A549 (cell line): ENCODE results near the gene CXCL17.

ENCODE experiments used
- CBX2 ChIP-seq: fragments of 200-600 bp; sonication (generic); IDR thresholded peaks from 2 replicates; pipeline ENCODE4 v1.6.1; 2016; ENCODE audit warnings: low read depth, mild to moderate bottlenecking, borderline replicate concordance
- EP300 ChIP-seq, 2 experiments: fragments of >200 bp; sonication (Bioruptor Twin); formaldehyde crosslinking; IDR thresholded peaks; 2 replicates in 1 of 2; 3 replicates in 1 of 2; pipeline ENCODE4 v1.6.1; 2016 to 2017
- HOXA7 ChIP-seq: fragments of 250-450 bp; sonication (Bioruptor Pico); IDR thresholded peaks from 2 replicates; pipeline ENCODE4 v1.5.0; 2020; ENCODE audit warnings: mild to moderate bottlenecking, moderate library complexity
- POLR2A ChIP-seq: IDR thresholded peaks from 2 replicates; pipeline ENCODE4 v1.6.1; 2012; ENCODE audit warnings: mild to moderate bottlenecking, low read length
- RCOR1 ChIP-seq: fragments of 150-350 bp; IDR thresholded peaks from 2 replicates; pipeline ENCODE4 v1.6.1; 2014; ENCODE audit warnings: antibody characterized with exemption, low read length, low read depth
- RFX5 ChIP-seq: fragments of 450-650 bp; IDR thresholded peaks from 2 replicates; pipeline ENCODE4 v1.7.1; 2014; ENCODE audit warnings: antibody characterized with exemption, mild to moderate bottlenecking, moderate library complexity
- ZSCAN20 ChIP-seq: fragments of 250-450 bp; sonication (Bioruptor Pico); IDR thresholded peaks from 2 replicates; pipeline ENCODE4 v1.8.0; 2022; ENCODE audit warnings: mild to moderate bottlenecking, moderate library complexity
- TF ChIP-seq, protein P1 (sequence below): fragments of 250-450 bp; sonication (Bioruptor Pico); IDR thresholded peaks from 2 replicates; pipeline ENCODE4 v1.5.0; 2020; ENCODE audit warnings: low read depth, mild to moderate bottlenecking, moderate library complexity
- TF ChIP-seq, protein P2 (sequence below): fragments of >200 bp; sonication (Bioruptor Twin); formaldehyde crosslinking; IDR thresholded peaks from 3 replicates; pipeline ENCODE4 v1.5.1; 2016
- TF ChIP-seq, protein P3 (sequence below): fragments of 450-650 bp; IDR thresholded peaks from 2 replicates; pipeline ENCODE4 v1.6.1; 2014; ENCODE audit warnings: antibody characterized with exemption
- TF ChIP-seq, protein P4 (sequence below): fragments of >200 bp; sonication (Bioruptor Twin); formaldehyde crosslinking; IDR thresholded peaks from 3 replicates; pipeline ENCODE4 v1.6.1; 2016
- TF ChIP-seq, protein P5 (sequence below): IDR thresholded peaks from 2 replicates; pipeline ENCODE4 v1.6.1; 2012; ENCODE audit warnings: low read depth, borderline replicate concordance

DNA sequence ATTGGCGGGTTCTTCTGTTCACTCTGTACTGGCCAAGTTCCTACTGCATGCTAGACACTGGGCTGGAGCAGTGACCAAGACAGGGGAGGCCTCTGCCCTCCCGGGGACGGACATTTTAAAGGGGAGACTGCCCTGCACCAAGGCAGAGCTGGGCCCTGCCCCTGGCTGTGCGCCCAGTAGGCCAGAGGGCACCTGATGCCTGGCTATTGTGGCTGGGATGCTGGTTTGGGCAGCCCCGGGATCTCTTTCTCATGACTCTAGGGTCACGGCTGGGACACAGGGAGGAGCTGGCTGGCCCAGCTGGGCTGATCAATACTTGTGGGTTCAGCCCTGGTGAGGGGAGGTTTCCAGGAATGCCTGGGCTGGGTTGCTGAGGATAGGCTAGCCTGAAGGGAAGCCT, 33.3 kb downstream of the CXCL17 start:
- TF ChIP-seq, protein P1, sequence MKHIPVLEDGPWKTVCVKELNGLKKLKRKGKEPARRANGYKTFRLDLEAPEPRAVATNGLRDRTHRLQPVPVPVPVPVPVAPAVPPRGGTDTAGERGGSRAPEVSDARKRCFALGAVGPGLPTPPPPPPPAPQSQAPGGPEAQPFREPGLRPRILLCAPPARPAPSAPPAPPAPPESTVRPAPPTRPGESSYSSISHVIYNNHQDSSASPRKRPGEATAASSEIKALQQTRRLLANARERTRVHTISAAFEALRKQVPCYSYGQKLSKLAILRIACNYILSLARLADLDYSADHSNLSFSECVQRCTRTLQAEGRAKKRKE: no peak
- TF ChIP-seq, protein P2, sequence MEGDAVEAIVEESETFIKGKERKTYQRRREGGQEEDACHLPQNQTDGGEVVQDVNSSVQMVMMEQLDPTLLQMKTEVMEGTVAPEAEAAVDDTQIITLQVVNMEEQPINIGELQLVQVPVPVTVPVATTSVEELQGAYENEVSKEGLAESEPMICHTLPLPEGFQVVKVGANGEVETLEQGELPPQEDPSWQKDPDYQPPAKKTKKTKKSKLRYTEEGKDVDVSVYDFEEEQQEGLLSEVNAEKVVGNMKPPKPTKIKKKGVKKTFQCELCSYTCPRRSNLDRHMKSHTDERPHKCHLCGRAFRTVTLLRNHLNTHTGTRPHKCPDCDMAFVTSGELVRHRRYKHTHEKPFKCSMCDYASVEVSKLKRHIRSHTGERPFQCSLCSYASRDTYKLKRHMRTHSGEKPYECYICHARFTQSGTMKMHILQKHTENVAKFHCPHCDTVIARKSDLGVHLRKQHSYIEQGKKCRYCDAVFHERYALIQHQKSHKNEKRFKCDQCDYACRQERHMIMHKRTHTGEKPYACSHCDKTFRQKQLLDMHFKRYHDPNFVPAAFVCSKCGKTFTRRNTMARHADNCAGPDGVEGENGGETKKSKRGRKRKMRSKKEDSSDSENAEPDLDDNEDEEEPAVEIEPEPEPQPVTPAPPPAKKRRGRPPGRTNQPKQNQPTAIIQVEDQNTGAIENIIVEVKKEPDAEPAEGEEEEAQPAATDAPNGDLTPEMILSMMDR: no peak
- TF ChIP-seq RFX5 (no peak), EP300 (IDR thresholded peaks at IDR 0.05) (no peak), HOXA7 (CRISPR knock-in tag) (no peak), RCOR1 (no peak), ZSCAN20 (CRISPR knock-in tag) (no peak), CBX2 (no peak), POLR2A (no peak)
- TF ChIP-seq, protein P3, sequence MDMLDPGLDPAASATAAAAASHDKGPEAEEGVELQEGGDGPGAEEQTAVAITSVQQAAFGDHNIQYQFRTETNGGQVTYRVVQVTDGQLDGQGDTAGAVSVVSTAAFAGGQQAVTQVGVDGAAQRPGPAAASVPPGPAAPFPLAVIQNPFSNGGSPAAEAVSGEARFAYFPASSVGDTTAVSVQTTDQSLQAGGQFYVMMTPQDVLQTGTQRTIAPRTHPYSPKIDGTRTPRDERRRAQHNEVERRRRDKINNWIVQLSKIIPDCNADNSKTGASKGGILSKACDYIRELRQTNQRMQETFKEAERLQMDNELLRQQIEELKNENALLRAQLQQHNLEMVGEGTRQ: no peak
- TF ChIP-seq, protein P4, sequence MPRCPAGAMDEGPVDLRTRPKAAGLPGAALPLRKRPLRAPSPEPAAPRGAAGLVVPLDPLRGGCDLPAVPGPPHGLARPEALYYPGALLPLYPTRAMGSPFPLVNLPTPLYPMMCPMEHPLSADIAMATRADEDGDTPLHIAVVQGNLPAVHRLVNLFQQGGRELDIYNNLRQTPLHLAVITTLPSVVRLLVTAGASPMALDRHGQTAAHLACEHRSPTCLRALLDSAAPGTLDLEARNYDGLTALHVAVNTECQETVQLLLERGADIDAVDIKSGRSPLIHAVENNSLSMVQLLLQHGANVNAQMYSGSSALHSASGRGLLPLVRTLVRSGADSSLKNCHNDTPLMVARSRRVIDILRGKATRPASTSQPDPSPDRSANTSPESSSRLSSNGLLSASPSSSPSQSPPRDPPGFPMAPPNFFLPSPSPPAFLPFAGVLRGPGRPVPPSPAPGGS: no peak
- TF ChIP-seq, protein P5, sequence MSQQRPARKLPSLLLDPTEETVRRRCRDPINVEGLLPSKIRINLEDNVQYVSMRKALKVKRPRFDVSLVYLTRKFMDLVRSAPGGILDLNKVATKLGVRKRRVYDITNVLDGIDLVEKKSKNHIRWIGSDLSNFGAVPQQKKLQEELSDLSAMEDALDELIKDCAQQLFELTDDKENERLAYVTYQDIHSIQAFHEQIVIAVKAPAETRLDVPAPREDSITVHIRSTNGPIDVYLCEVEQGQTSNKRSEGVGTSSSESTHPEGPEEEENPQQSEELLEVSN: no peak
